Kidney (tissue), 14 donors: ENCODE results near the gene ENPP3. TPM values are rescaled to one million over a fixed set of nuclear protein-coding genes. Genes with fewer than 3 reads are reported as not detected.

Experiments
- DNase-seq, 5 donors: peaks; one replicate each; pipeline ENCODE4 v3.0.0-alpha.2; 2013 to 2020
- FAIRE-seq: peaks from 2 replicates; lab custom pipeline; 2012; peaks lifted over from hg19 to GRCh38; lab: Jason Lieb, UNC
- H3K27ac ChIP-seq, 2 donors: one replicate each; pipeline ENCODE4 v1.7.0; 2013; ENCODE audit warnings: low read depth in 2 of 2, low read length in 2 of 2, inconsistent platforms in 1 of 2
- H3K27me3 ChIP-seq: one replicate; pipeline ENCODE4 v1.7.1; 2013; ENCODE audit warnings: low read length, inconsistent platforms; ENCODE audit not compliant: control insufficient read depth, insufficient read depth
- H3K36me3 ChIP-seq, 3 donors: one replicate each; pipeline versions ENCODE4 v1.7.0 to v1.7.1; 2013; ENCODE audit warnings: low read length in 3 of 3, control low read depth in 1 of 3, inconsistent platforms in 1 of 3; ENCODE audit not compliant: insufficient read depth in 3 of 3, control insufficient read depth in 2 of 3
- H3K4me1 ChIP-seq, 3 donors: one replicate each; pipeline versions ENCODE4 v1.7.0 to v1.7.1; 2013; ENCODE audit warnings: low read length in 3 of 3, inconsistent platforms in 1 of 3, low read depth in 1 of 3; ENCODE audit not compliant: control insufficient read depth in 2 of 3, insufficient read depth in 2 of 3
- H3K4me3 ChIP-seq, 3 donors: one replicate each; pipeline versions ENCODE4 v1.7.0 to v1.8.1; 2013; ENCODE audit warnings: low read length in 3 of 3, control low read depth in 1 of 3, inconsistent platforms in 1 of 3
- H3K9ac ChIP-seq, 3 donors: one replicate each; pipeline versions ENCODE4 v1.7.0 to v1.7.1; 2013; ENCODE audit warnings: low read length in 3 of 3, control low read depth in 1 of 3, inconsistent platforms in 1 of 3
- H3K9me3 ChIP-seq, 3 donors: one replicate each; pipeline versions ENCODE4 v1.7.0 to v1.7.1; 2013; ENCODE audit warnings: low read length in 3 of 3, control low read depth in 1 of 3, inconsistent platforms in 1 of 3; ENCODE audit not compliant: control insufficient read depth in 2 of 3, insufficient read depth in 1 of 3
- intact Hi-C: fragments of 100-400 bp; cut with DNase I; formaldehyde crosslinking; loops from one replicate; pipeline ENCODE4 v1.11.1; 2022
- polyA plus RNA-seq: library from polyadenylated mRNA; stranded (reverse); fragments of 350-450 nt; fragmentation: Illumina TruSeq; extraction: RNeasy Lipid Tissue Mini Kit (QIAGEN cat#74804); gene quantifications from one replicate; pipeline ENCODE4 v1.2.3, GENCODE V29; 2014; ENCODE audit warnings: low read depth, low replicate concordance; ENCODE audit not compliant: insufficient read depth
- total RNA-seq: library from RNA; stranded (reverse); fragmentation: NEBNext Ultra II Directional; extraction: Animal tissue kit (Norgen Biotek cat#: 25700); gene quantifications from one replicate; pipeline ENCODE4 v1.2.1, GENCODE V29; 2021
- TF ChIP-seq, protein P1 (sequence below): IDR thresholded peaks from 3 replicates; pipeline ENCODE4 v1.5.1; 2012; ENCODE audit warnings: mild to moderate bottlenecking, moderate library complexity, borderline replicate concordance; ENCODE audit not compliant: insufficient read depth; ENCODE audit errors: extremely low read depth
- donor health status: control.
- donor health status: control.
- donor health status: control.
- donor health status: control.
- donor health status: control.
- donor health status: DM: yes; HTN: yes; CAD: no.
- donor health status: Normal renal cell carcinoma (clear cell type).

Gene ENPP3
- total and polyA plus RNA-seq, 2 donors from 2014 or later: 2.0 to 2.5 TPM

DNA sequence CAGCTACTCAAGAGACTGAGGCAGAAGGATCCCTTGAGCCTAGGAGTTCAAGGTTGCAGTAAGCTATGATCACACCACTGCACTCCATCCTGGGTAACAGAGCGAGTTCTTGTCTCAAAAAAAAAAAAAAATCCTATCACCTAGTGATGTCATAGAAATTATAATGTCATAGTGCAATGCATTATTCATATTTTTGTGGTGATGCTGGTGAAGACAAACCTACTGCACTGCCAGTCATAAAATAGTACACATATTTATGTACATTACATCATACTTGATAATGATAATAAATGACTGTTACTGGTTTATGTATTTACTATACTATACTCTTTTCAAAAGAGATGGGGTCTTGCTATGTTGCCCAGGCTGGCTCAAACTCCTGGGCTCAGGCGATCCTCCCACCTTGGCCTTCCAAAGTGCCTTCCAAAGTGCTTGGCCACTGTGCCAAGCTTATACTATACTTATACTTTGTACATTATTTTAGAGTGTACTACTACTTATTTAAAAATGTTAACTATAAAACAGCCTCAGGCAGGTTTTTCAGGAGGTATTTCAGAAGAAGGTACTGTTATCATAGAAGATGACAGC is 26.6 kb downstream of the ENPP3 start:
- DNase-seq (no peak), FAIRE-seq (no peak)
- no peak overlapping the region for H3K27ac ChIP-seq
- H3K4me1 ChIP-seq: no peaks in the 10 kb centered on the region
- H3K9me3 ChIP-seq: no peaks in the 10 kb centered on the region
- no peaks in the 10 kb centered on the region for H3K27me3 ChIP-seq
- no peaks in the 10 kb centered on the region for H3K36me3 ChIP-seq
- no peak overlapping the region for H3K9ac ChIP-seq
- H3K4me3 ChIP-seq: no peak overlapping the region
- TF ChIP-seq, protein P1, sequence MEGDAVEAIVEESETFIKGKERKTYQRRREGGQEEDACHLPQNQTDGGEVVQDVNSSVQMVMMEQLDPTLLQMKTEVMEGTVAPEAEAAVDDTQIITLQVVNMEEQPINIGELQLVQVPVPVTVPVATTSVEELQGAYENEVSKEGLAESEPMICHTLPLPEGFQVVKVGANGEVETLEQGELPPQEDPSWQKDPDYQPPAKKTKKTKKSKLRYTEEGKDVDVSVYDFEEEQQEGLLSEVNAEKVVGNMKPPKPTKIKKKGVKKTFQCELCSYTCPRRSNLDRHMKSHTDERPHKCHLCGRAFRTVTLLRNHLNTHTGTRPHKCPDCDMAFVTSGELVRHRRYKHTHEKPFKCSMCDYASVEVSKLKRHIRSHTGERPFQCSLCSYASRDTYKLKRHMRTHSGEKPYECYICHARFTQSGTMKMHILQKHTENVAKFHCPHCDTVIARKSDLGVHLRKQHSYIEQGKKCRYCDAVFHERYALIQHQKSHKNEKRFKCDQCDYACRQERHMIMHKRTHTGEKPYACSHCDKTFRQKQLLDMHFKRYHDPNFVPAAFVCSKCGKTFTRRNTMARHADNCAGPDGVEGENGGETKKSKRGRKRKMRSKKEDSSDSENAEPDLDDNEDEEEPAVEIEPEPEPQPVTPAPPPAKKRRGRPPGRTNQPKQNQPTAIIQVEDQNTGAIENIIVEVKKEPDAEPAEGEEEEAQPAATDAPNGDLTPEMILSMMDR: no peak
- intact Hi-C loops: no loop called here

DNA sequence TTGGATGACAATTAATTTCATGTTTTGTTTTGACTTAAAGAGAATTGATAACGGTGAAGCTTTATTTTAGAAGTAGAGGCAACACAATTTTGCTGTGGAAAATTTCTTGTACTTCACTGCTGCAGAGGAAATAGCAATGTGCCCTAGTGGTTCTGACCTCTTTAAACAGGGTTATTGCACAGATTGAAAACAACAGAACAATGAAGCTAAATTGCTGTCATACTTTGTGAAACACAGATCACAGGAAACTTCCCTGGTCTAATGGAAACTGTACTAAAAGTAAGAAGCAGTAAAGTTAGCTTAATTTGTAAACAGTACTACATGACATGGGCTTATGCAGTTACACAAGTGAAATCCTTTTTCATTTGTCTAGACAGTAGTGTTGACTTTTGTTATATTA is 32.8 kb downstream of the ENPP3 start:
- no peak overlapping the region for H3K9ac ChIP-seq
- H3K4me1 ChIP-seq: no peaks in the 10 kb centered on the region
- H3K9me3 ChIP-seq: no peaks in the 10 kb centered on the region
- intact Hi-C loops: no loop called here
- no peak overlapping the region for H3K27ac ChIP-seq
- DNase-seq (peak in 1 of 5 donors; percentile 6), FAIRE-seq (no peak)
- no peaks in the 10 kb centered on the region for H3K27me3 ChIP-seq
- TF ChIP-seq, protein P1: no peak
- H3K36me3 ChIP-seq: no peaks in the 10 kb centered on the region
- H3K4me3 ChIP-seq: no peak overlapping the region

DNA sequence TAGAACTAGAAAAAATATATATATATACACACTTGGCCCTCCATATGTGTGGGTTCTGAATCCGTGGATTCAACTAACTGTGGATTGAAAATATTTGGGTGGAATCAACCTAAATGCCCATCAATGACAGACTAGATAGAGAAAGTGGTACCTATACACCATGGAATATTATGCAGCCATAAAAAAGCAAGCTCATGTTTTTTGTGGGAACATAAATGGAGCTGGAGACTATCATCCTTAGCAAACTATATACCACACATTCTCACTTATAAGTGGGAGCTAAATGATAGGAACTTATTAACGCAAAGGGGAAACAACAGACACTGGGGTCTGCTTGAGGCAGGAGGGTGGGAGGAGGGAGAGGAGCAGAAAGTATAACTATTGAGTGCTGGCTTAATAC is 36.1 kb downstream of the ENPP3 start:
- H3K9me3 ChIP-seq: no peaks in the 10 kb centered on the region
- no peaks in the 10 kb centered on the region for H3K27me3 ChIP-seq
- no peak overlapping the region for H3K9ac ChIP-seq
- no peak overlapping the region for H3K4me3 ChIP-seq
- no peak overlapping the region for H3K27ac ChIP-seq
- intact Hi-C loops: no loop called here
- TF ChIP-seq, protein P1: no peak
- H3K4me1 ChIP-seq: no peaks in the 10 kb centered on the region
- DNase-seq: no peak
- H3K36me3 ChIP-seq: no peaks in the 10 kb centered on the region
- FAIRE-seq: no peak

DNA sequence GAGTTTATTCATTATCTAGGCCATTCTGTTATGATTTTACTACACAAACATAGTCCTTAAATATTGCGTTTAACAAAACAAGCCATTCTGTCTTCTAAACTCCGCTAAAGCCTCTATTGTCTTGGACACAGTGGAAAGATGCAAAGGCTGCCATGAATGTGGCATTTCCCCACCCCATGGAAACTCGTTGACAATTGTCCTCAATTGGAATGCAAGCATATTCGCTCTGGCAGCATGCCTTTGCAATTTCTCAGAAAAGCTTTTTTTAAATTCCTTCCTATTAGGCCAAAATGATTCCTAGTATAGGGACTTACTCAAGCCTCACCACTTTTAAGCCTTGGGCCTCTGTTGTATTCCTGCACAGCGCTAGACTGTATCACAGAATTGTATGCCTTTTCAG is 41.3 kb downstream of the ENPP3 start:
- no peaks in the 10 kb centered on the region for H3K9me3 ChIP-seq
- H3K27me3 ChIP-seq: no peaks in the 10 kb centered on the region
- intact Hi-C loops: no loop called here
- H3K4me1 ChIP-seq: no peaks in the 10 kb centered on the region
- H3K9ac ChIP-seq: no peak overlapping the region
- FAIRE-seq (no peak), DNase-seq (no peak)
- H3K36me3 ChIP-seq: no peaks in the 10 kb centered on the region
- TF ChIP-seq, protein P1: no peak
- H3K4me3 ChIP-seq: no peak overlapping the region
- H3K27ac ChIP-seq: no peak overlapping the region
